ENCODE measurements around the gene CEP250.

The CEP250 gene

GRCh38 chr20:35454881-35455609, at the start of gene CEP250:
CEP250 (plus strand) TSS chr20:35455598; CDS start chr20:35462368, 6,770 bp downstream.
- Mint-ChIP-seq H3K27ac (peak within 1 kb of the TSS; percentile 98), H3K36me3 (ENCODE audit: low read depth) (no peaks in the 10 kb centered on the region), H3K4me3 (peak within 1 kb of the TSS; percentile 91), H3K27me3 (no peaks in the 10 kb centered on the region), H3K9me3 (no peaks in the 10 kb centered on the region), H3K4me1 (ENCODE audit: low read depth) (peaks cover 29% of the 10 kb centered on the region)

- Mint-ChIP-seq H3K4me1 (ENCODE audit: low read depth) (peaks cover 31% of the 10 kb centered on the region), H3K9me3 (peaks cover 8% of the 10 kb centered on the region), H3K27ac (peak overlapping the region; percentile 64), H3K27me3 (no peaks in the 10 kb centered on the region), H3K4me3 (no peak overlapping the region), H3K36me3 (ENCODE audit: low read depth) (peaks cover 67% of the 10 kb centered on the region)
These were observed 49.6 kb upstream of the CEP250 start for GRCh38 chr20:35405775-35406174.

- peaks cover 62% of the 10 kb centered on the region for H3K36me3 Mint-ChIP-seq (ENCODE audit: low read depth)
- no peak overlapping the region for H3K27ac Mint-ChIP-seq
- no peak overlapping the region for H3K4me3 Mint-ChIP-seq
These were observed 47.1 kb upstream of the CEP250 start for GRCh38 chr20:35408270-35408669.

GRCh38 chr20:35409542-35409941, 45.9 kb upstream of the CEP250 start:
- H3K36me3 Mint-ChIP-seq (ENCODE audit: low read depth) = peaks cover 57% of the 10 kb centered on the region
- H3K27me3 Mint-ChIP-seq = no peaks in the 10 kb centered on the region
- no peak overlapping the region for H3K4me3 Mint-ChIP-seq
- H3K9me3 Mint-ChIP-seq = peaks cover 8% of the 10 kb centered on the region
- H3K27ac Mint-ChIP-seq = no peak overlapping the region
- H3K4me1 Mint-ChIP-seq (ENCODE audit: low read depth) = peaks cover 42% of the 10 kb centered on the region

More at GRCh38 chr20:35408270-35408669, 47.1 kb upstream of the CEP250 start:
- Mint-ChIP-seq H3K4me1 (ENCODE audit: low read depth) (peaks cover 43% of the 10 kb centered on the region), H3K27me3 (no peaks in the 10 kb centered on the region), H3K9me3 (peaks cover 8% of the 10 kb centered on the region)

- Mint-ChIP-seq H3K27ac (peak overlapping the region; percentile 98), H3K27me3 (peaks cover 2% of the 10 kb centered on the region), H3K36me3 (ENCODE audit: low read depth) (peaks cover 46% of the 10 kb centered on the region), H3K4me1 (ENCODE audit: low read depth) (peaks cover 33% of the 10 kb centered on the region), H3K9me3 (peaks cover 8% of the 10 kb centered on the region), H3K4me3 (peak overlapping the region; percentile 99)
These were observed 44.8 kb upstream of the CEP250 start for GRCh38 chr20:35410613-35411012.

GRCh38 chr20:35421322-35421721, 34.1 kb upstream of the CEP250 start:
- Mint-ChIP-seq H3K4me1 (ENCODE audit: low read depth) (no peaks in the 10 kb centered on the region), H3K9me3 (no peaks in the 10 kb centered on the region), H3K27me3 (peaks cover 11% of the 10 kb centered on the region), H3K36me3 (ENCODE audit: low read depth) (no peaks in the 10 kb centered on the region), H3K4me3 (no peak overlapping the region), H3K27ac (no peak overlapping the region)

- Mint-ChIP-seq H3K27ac (no peak overlapping the region), H3K27me3 (no peaks in the 10 kb centered on the region), H3K9me3 (no peaks in the 10 kb centered on the region), H3K4me1 (ENCODE audit: low read depth) (no peaks in the 10 kb centered on the region), H3K36me3 (ENCODE audit: low read depth) (no peaks in the 10 kb centered on the region), H3K4me3 (no peak overlapping the region)
These were observed 23.6 kb upstream of the CEP250 start for GRCh38 chr20:35431621-35432429.

- no peaks in the 10 kb centered on the region for H3K36me3 Mint-ChIP-seq (ENCODE audit: low read depth)
- no peaks in the 10 kb centered on the region for H3K9me3 Mint-ChIP-seq
- H3K4me3 Mint-ChIP-seq = no peak overlapping the region
- H3K27ac Mint-ChIP-seq = no peak overlapping the region
- no peaks in the 10 kb centered on the region for H3K4me1 Mint-ChIP-seq (ENCODE audit: low read depth)
- H3K27me3 Mint-ChIP-seq = no peaks in the 10 kb centered on the region
These were observed 23.0 kb upstream of the CEP250 start for GRCh38 chr20:35432430-35432735.

GRCh38 chr20:35433337-35433736, 22.1 kb upstream of the CEP250 start:
- H3K36me3 Mint-ChIP-seq (ENCODE audit: low read depth) = no peaks in the 10 kb centered on the region
- H3K9me3 Mint-ChIP-seq = no peaks in the 10 kb centered on the region
- no peak overlapping the region for H3K27ac Mint-ChIP-seq
- H3K4me3 Mint-ChIP-seq = no peak overlapping the region
- H3K27me3 Mint-ChIP-seq = no peaks in the 10 kb centered on the region
- no peaks in the 10 kb centered on the region for H3K4me1 Mint-ChIP-seq (ENCODE audit: low read depth)

GRCh38 chr20:35434085-35435005, 21.1 kb upstream of the CEP250 start:
- H3K27ac Mint-ChIP-seq = no peak overlapping the region
- no peaks in the 10 kb centered on the region for H3K9me3 Mint-ChIP-seq
- no peak overlapping the region for H3K4me3 Mint-ChIP-seq
- no peaks in the 10 kb centered on the region for H3K36me3 Mint-ChIP-seq (ENCODE audit: low read depth)
- no peaks in the 10 kb centered on the region for H3K27me3 Mint-ChIP-seq
- H3K4me1 Mint-ChIP-seq (ENCODE audit: low read depth) = no peaks in the 10 kb centered on the region

- Mint-ChIP-seq H3K36me3 (ENCODE audit: low read depth) (no peaks in the 10 kb centered on the region), H3K4me3 (no peak overlapping the region), H3K27ac (no peak overlapping the region), H3K27me3 (peaks cover 13% of the 10 kb centered on the region), H3K9me3 (no peaks in the 10 kb centered on the region), H3K4me1 (ENCODE audit: low read depth) (no peaks in the 10 kb centered on the region)
These were observed 19.2 kb upstream of the CEP250 start for GRCh38 chr20:35436177-35436573.

- Mint-ChIP-seq H3K27me3 (peaks cover 13% of the 10 kb centered on the region), H3K36me3 (ENCODE audit: low read depth) (no peaks in the 10 kb centered on the region), H3K4me1 (ENCODE audit: low read depth) (no peaks in the 10 kb centered on the region), H3K27ac (no peak overlapping the region), H3K9me3 (no peaks in the 10 kb centered on the region), H3K4me3 (no peak overlapping the region)
These were observed 17.8 kb upstream of the CEP250 start for GRCh38 chr20:35437599-35437998.

GRCh38 chr20:35443003-35443402, 12.4 kb upstream of the CEP250 start:
- H3K27me3 Mint-ChIP-seq = peaks cover 18% of the 10 kb centered on the region
- no peaks in the 10 kb centered on the region for H3K9me3 Mint-ChIP-seq
- no peaks in the 10 kb centered on the region for H3K36me3 Mint-ChIP-seq (ENCODE audit: low read depth)
- no peak overlapping the region for H3K27ac Mint-ChIP-seq
- peaks cover 4% of the 10 kb centered on the region for H3K4me1 Mint-ChIP-seq (ENCODE audit: low read depth)
- H3K4me3 Mint-ChIP-seq = no peak overlapping the region

GRCh38 chr20:35444226-35444625, 11.2 kb upstream of the CEP250 start:
- Mint-ChIP-seq H3K4me3 (no peak overlapping the region), H3K4me1 (ENCODE audit: low read depth) (peaks cover 4% of the 10 kb centered on the region), H3K27ac (no peak overlapping the region), H3K27me3 (peaks cover 18% of the 10 kb centered on the region), H3K9me3 (no peaks in the 10 kb centered on the region), H3K36me3 (ENCODE audit: low read depth) (no peaks in the 10 kb centered on the region)
